Hepatocyte (in vitro differentiated cells): ENCODE results near the gene HOXD11. TPM values are rescaled to one million over a fixed set of nuclear protein-coding genes. Genes with fewer than 3 reads are reported as not detected.

Experiments used
- DNase-seq: peaks from one replicate; pipeline ENCODE4 v3.0.0-alpha.2; 2016; ENCODE audit warnings: low spot score
- H2AFZ ChIP-seq: fragments of 200-600 bp; sonication (generic); 2 replicates; pipeline ENCODE4 v1.6.0; 2016; ENCODE audit warnings: antibody characterized with exemption, mild to moderate bottlenecking
- H3K27ac ChIP-seq: fragments of 200-600 bp; sonication (generic); 2 replicates; pipeline ENCODE4 v1.5.1; 2016; ENCODE audit warnings: mild to moderate bottlenecking
- H3K27me3 ChIP-seq: fragments of 200-600 bp; sonication (generic); 2 replicates; pipeline ENCODE4 v1.6.1; 2016
- H3K36me3 ChIP-seq: fragments of 200-600 bp; sonication (generic); replicated peaks from 2 replicates; pipeline ENCODE4 v1.5.1; 2016; ENCODE audit warnings: low read depth; ENCODE audit not compliant: insufficient read depth
- H3K4me1 ChIP-seq: fragments of 200-600 bp; sonication (generic); 2 replicates; pipeline ENCODE4 v1.5.1; 2016; ENCODE audit warnings: mild to moderate bottlenecking, moderate library complexity; ENCODE audit not compliant: insufficient read depth
- H3K4me2 ChIP-seq: fragments of 200-600 bp; sonication (generic); 2 replicates; pipeline ENCODE4 v1.6.0; 2016
- H3K4me3 ChIP-seq: fragments of 200-600 bp; sonication (generic); 2 replicates; pipeline ENCODE4 v1.5.1; 2016; ENCODE audit warnings: mild to moderate bottlenecking
- H3K79me2 ChIP-seq: fragments of 200-600 bp; sonication (generic); 2 replicates; pipeline ENCODE4 v1.6.0; 2017; ENCODE audit warnings: mild to moderate bottlenecking
- H3K9me2 ChIP-seq: fragments of 200-600 bp; sonication (generic); replicated peaks from 2 replicates; pipeline ENCODE4 v1.6.0; 2017; ENCODE audit warnings: mild to moderate bottlenecking; ENCODE audit not compliant: insufficient read depth
- H3K9me3 ChIP-seq: fragments of 200-600 bp; sonication (generic); 2 replicates; pipeline ENCODE4 v1.5.1; 2016; ENCODE audit warnings: low read depth, mild to moderate bottlenecking
- H4K20me1 ChIP-seq: fragments of 200-600 bp; sonication (generic); 2 replicates; pipeline ENCODE4 v1.6.0; 2016; ENCODE audit warnings: mild to moderate bottlenecking; ENCODE audit not compliant: insufficient read depth, poor library complexity, severe bottlenecking
- EZH2 ChIP-seq: fragments of 200-600 bp; sonication (generic); IDR thresholded peaks from 2 replicates; pipeline ENCODE4 v1.6.1; 2016; ENCODE audit warnings: antibody characterized with exemption, mild to moderate bottlenecking, borderline replicate concordance
- EZH2phosphoT487 ChIP-seq: fragments of 200-600 bp; sonication (generic); IDR thresholded peaks from one replicate; pipeline ENCODE4 v1.6.1; 2018; ENCODE audit warnings: antibody characterized with exemption, mild to moderate bottlenecking, low read depth, moderate library complexity; ENCODE audit not compliant: unreplicated experiment, severe bottlenecking
- WGBS: methylation state at CpG from one replicate; pipeline ENCODE4 v1.1.6; 2016; ENCODE audit warnings: low lambda C conversion rate; ENCODE audit errors: missing lambda C conversion rate; 5-methylcytosine and 5-hydroxymethylcytosine counted together
- polyA plus RNA-seq: library from polyadenylated mRNA; unstranded; fragments of >200 nt; fragmentation: Nextera tagmentation; extraction: Ambion mirVana; gene quantifications from 2 replicates; pipeline ENCODE4 v1.2.1, GENCODE V29; 2016
- total RNA-seq: library from RNA; depleted of rRNA; stranded (reverse); fragments of >200 nt; gene quantifications from 2 replicates; pipeline ENCODE4 v1.2.3, GENCODE V29; 2014
- TF ChIP-seq, protein P1 (sequence below): fragments of 200-600 bp; sonication (generic); IDR thresholded peaks from 2 replicates; pipeline ENCODE4 v1.5.1; 2016; ENCODE audit warnings: antibody characterized with exemption, mild to moderate bottlenecking; ENCODE audit not compliant: poor library complexity

Gene HOXD11
- total and polyA plus RNA-seq, 2 experiments from 2014 or later = 6.3 to 9.9 TPM

DNA sequence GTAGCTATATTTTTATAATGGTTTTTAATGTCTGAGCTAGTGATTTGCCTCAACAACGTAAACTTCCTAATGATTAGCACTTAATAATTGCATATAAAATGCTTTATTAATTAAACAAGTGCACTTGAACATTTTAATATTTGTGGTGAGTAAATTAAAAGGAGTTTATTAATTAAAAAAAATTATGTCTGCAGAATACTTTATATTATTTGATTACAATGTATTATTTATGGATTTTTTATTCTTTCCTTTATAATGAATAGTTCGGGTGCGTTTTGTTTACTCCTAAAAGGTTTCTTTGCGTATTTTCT is 24.7 kb downstream of the HOXD11 start:
- Histone ChIP-seq H3K4me3 (no peak overlapping the region), H3K27me3 (peaks cover 90% of the 10 kb centered on the region), H3K27ac (no peak overlapping the region), H3K9me2 (no peaks in the 10 kb centered on the region), H3K4me2 (peak overlapping the region; percentile 58), H2AFZ (no peak overlapping the region), H3K4me1 (peaks cover 17% of the 10 kb centered on the region), H4K20me1 (no peaks in the 10 kb centered on the region), H3K36me3 (no peaks in the 10 kb centered on the region), H3K9me3 (no peaks in the 10 kb centered on the region), H3K79me2 (no peaks in the 10 kb centered on the region)
- WGBS = 49% methylated on average over 4 of the region's 4 CpGs
- TF ChIP-seq EZH2phosphoT487 (no peak), EZH2 (no peak)
- TF ChIP-seq, protein P1, sequence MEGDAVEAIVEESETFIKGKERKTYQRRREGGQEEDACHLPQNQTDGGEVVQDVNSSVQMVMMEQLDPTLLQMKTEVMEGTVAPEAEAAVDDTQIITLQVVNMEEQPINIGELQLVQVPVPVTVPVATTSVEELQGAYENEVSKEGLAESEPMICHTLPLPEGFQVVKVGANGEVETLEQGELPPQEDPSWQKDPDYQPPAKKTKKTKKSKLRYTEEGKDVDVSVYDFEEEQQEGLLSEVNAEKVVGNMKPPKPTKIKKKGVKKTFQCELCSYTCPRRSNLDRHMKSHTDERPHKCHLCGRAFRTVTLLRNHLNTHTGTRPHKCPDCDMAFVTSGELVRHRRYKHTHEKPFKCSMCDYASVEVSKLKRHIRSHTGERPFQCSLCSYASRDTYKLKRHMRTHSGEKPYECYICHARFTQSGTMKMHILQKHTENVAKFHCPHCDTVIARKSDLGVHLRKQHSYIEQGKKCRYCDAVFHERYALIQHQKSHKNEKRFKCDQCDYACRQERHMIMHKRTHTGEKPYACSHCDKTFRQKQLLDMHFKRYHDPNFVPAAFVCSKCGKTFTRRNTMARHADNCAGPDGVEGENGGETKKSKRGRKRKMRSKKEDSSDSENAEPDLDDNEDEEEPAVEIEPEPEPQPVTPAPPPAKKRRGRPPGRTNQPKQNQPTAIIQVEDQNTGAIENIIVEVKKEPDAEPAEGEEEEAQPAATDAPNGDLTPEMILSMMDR = no peak
- no peak for DNase-seq

DNA sequence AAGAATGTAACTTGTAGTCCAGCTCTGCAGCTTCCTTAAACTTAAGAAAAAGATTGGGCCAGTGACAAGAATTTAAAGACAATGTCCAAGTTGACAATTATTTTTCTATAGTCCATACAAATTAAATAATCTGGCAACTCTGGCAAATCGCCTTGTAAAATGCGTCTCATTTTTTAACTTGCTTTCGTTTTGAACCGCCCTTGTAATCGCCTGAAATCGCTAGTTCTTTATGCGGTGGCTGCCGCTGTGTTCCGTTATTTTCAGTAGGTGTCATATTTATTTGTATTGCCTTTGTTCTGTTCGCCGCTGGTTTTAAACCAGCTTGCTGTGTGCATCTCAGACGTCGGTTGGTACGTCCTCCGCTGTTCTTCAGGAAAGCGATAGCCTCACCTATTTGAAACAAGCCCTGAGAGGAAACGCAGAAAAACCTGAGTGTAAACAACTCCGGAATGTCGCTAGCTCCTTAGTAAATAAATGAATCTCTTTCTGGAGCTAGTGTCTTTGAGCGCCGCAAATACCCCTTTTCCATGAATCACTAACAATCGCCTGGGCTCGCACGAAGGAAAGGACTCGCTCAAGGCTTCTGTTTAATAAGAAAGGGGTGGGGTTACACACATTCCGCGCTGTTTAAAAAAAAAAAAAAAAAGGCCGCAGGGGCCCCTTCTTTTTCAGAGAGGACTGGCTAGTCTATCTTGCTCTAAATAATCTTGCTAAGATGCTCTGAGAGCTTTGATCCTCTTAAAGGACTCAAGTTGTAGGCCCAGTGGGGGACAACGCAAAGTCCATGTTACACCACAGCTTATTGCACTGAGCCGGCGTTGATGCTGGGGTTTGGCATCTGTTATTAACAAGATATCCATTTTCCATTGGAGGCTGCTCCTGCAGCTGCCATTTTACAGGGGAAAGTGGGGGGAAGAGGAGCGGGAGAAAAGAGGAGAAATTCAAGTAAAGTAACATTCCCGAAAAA is 25.4 kb downstream of the HOXD11 start:
- H3K4me2 ChIP-seq = peak overlapping the region; percentile 58
- no peaks in the 10 kb centered on the region for H3K9me2 ChIP-seq
- no peaks in the 10 kb centered on the region for H3K9me3 ChIP-seq
- DNase-seq = no peak
- peaks cover 92% of the 10 kb centered on the region for H3K27me3 ChIP-seq
- H3K36me3 ChIP-seq = no peaks in the 10 kb centered on the region
- H4K20me1 ChIP-seq = no peaks in the 10 kb centered on the region
- peaks cover 17% of the 10 kb centered on the region for H3K4me1 ChIP-seq
- no peak overlapping the region for H3K27ac ChIP-seq
- peak; percentile 94 for TF ChIP-seq EZH2
- peak; percentile 62 for TF ChIP-seq EZH2phosphoT487
- TF ChIP-seq, protein P1 = no peak
- H3K4me3 ChIP-seq = no peak overlapping the region
- WGBS = 16% methylated on average over 33 of the region's 33 CpGs
- H2AFZ ChIP-seq = no peak overlapping the region
- no peaks in the 10 kb centered on the region for H3K79me2 ChIP-seq

DNA sequence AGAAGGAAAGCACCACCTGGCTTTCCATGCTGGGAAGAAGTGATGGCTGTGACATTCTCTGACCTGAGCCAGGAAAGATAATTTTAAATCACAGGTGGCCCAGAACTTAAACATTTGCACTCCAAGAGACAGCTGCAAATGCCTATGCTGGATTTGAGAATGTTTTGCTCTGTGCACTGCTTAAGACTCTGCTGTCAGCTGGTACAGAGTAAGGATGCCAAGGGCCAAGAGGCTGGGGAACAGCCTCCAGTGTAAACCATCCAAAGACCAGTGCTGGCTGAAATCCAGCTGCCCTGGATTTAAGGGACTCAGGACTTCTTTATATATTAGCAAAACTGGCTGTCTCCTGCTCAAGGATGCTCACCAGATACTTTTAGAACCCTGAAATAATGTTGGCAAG is 26.3 kb downstream of the HOXD11 start:
- Histone ChIP-seq H4K20me1 (no peaks in the 10 kb centered on the region), H3K27ac (no peak overlapping the region), H3K9me2 (no peaks in the 10 kb centered on the region), H3K79me2 (no peaks in the 10 kb centered on the region), H3K36me3 (no peaks in the 10 kb centered on the region), H3K4me3 (no peak overlapping the region), H3K27me3 (peaks cover 93% of the 10 kb centered on the region), H2AFZ (no peak overlapping the region), H3K4me2 (no peak overlapping the region), H3K4me1 (peaks cover 17% of the 10 kb centered on the region), H3K9me3 (no peaks in the 10 kb centered on the region)
- no peak for DNase-seq
- TF ChIP-seq EZH2phosphoT487 (no peak), EZH2 (no peak)
- TF ChIP-seq, protein P1 = no peak
